MM.1S (cell line): Measurements from ENCODE around the gene SARS1.

Experiments used
- DNase-seq: peaks from one replicate; pipeline ENCODE4 v3.0.0-alpha.2; 2015
- H2AFZ ChIP-seq: fragments of 300-600 bp; sonication (generic); 2 replicates; pipeline ENCODE4 v1.6.0; 2016; ENCODE audit warnings: antibody characterized with exemption, low read length
- H3F3A ChIP-seq: fragments of 300-600 bp; sonication (generic); 2 replicates; pipeline ENCODE4 v1.6.1; 2016; ENCODE audit warnings: mild to moderate bottlenecking, antibody characterized with exemption, low read length, moderate library complexity, mixed read lengths; ENCODE audit not compliant: insufficient read depth
- H3K27ac ChIP-seq: fragments of 300-600 bp; sonication (generic); 2 replicates; pipeline ENCODE4 v1.5.1; 2016; ENCODE audit warnings: mild to moderate bottlenecking, low read length
- H3K27me3 ChIP-seq: fragments of 300-600 bp; sonication (generic); replicated peaks from 2 replicates; pipeline ENCODE4 v1.6.0; 2016; ENCODE audit warnings: low read length; ENCODE audit not compliant: insufficient read depth
- H3K36me3 ChIP-seq: fragments of 300-600 bp; sonication (generic); replicated peaks from 2 replicates; pipeline ENCODE4 v1.6.1; 2016; ENCODE audit warnings: mild to moderate bottlenecking, low read length, mixed read lengths; ENCODE audit not compliant: insufficient read depth
- H3K4me1 ChIP-seq: fragments of 300-600 bp; sonication (generic); 2 replicates; pipeline ENCODE4 v1.6.1; 2016; ENCODE audit warnings: low read length, mixed read lengths
- H3K4me2 ChIP-seq: fragments of 300-600 bp; sonication (generic); 2 replicates; pipeline ENCODE4 v1.6.0; 2016; ENCODE audit warnings: low read depth, low read length
- H3K4me3 ChIP-seq: fragments of 300-600 bp; sonication (generic); 2 replicates; pipeline ENCODE4 v1.5.1; 2016; ENCODE audit warnings: low read length, mixed read lengths
- H3K79me2 ChIP-seq: fragments of 300-600 bp; sonication (generic); 2 replicates; pipeline ENCODE4 v1.6.1; 2016; ENCODE audit warnings: mixed run types, low read length, mixed read lengths
- H3K9ac ChIP-seq: fragments of 300-600 bp; sonication (generic); 2 replicates; pipeline ENCODE4 v1.6.1; 2016; ENCODE audit warnings: low read length, mixed read lengths
- H3K9me2 ChIP-seq: fragments of 300-600 bp; sonication (generic); replicated peaks from 2 replicates; pipeline ENCODE4 v1.6.1; 2016; ENCODE audit warnings: mild to moderate bottlenecking, low read length, mixed read lengths; ENCODE audit not compliant: insufficient read depth
- H3K9me3 ChIP-seq: fragments of 300-600 bp; sonication (generic); replicated peaks from 2 replicates; pipeline ENCODE4 v1.6.1; 2016; ENCODE audit warnings: mild to moderate bottlenecking, low read length, mixed read lengths; ENCODE audit not compliant: insufficient read depth
- H4K20me1 ChIP-seq: fragments of 300-600 bp; sonication (generic); 2 replicates; pipeline ENCODE4 v1.6.1; 2016; ENCODE audit warnings: mild to moderate bottlenecking, low read length, moderate library complexity, mixed read lengths; ENCODE audit not compliant: insufficient read depth
- EZH2 ChIP-seq: fragments of 300-600 bp; sonication (generic); optimal IDR thresholded peaks from 2 replicates; pipeline ENCODE3; 2017; ENCODE audit warnings: low read depth, mild to moderate bottlenecking, antibody characterized with exemption, low read length, mixed read lengths
- EZH2phosphoT487 ChIP-seq: fragments of 300-600 bp; sonication (generic); IDR thresholded peaks from 2 replicates; pipeline ENCODE4 v1.6.1; 2018; ENCODE audit warnings: antibody characterized with exemption, low read length
- TF ChIP-seq, protein P1 (sequence below): fragments of 300-600 bp; sonication (generic); IDR thresholded peaks from 2 replicates; pipeline ENCODE4 v1.5.1; 2016; ENCODE audit warnings: antibody characterized with exemption, low read length, mixed read lengths

The SARS1 gene

DNA sequence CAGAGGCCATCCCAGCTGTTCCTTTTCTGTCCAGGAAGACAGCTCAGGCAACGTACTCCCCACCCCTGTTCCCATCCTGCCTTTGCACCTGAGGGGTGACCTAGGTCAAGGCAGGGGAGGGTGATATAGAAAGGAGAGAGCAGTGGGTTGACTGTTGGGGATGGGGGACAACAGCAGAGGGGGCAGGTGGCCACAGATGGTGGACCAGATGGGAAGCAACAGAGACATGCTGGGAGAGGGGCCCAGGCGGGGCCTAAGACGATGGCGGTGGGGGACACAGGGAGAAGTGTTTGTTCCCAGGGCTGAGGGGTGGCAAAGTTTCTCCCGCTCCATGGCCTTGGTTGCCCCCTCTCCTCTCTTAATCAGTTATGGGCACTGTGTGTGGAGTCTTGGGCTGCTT, 42.0 kb downstream of the SARS1 start:
- no peak overlapping the region for H3K9ac ChIP-seq
- H2AFZ ChIP-seq: no peak overlapping the region
- no peaks in the 10 kb centered on the region for H3K79me2 ChIP-seq
- DNase-seq: no peak
- no peak for TF ChIP-seq EZH2
- TF ChIP-seq, protein P1, sequence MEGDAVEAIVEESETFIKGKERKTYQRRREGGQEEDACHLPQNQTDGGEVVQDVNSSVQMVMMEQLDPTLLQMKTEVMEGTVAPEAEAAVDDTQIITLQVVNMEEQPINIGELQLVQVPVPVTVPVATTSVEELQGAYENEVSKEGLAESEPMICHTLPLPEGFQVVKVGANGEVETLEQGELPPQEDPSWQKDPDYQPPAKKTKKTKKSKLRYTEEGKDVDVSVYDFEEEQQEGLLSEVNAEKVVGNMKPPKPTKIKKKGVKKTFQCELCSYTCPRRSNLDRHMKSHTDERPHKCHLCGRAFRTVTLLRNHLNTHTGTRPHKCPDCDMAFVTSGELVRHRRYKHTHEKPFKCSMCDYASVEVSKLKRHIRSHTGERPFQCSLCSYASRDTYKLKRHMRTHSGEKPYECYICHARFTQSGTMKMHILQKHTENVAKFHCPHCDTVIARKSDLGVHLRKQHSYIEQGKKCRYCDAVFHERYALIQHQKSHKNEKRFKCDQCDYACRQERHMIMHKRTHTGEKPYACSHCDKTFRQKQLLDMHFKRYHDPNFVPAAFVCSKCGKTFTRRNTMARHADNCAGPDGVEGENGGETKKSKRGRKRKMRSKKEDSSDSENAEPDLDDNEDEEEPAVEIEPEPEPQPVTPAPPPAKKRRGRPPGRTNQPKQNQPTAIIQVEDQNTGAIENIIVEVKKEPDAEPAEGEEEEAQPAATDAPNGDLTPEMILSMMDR: no peak
- no peak for TF ChIP-seq EZH2phosphoT487
- H3K9me3 ChIP-seq: no peaks in the 10 kb centered on the region
- H3F3A ChIP-seq: no peaks in the 10 kb centered on the region
- no peaks in the 10 kb centered on the region for H3K27me3 ChIP-seq
- no peak overlapping the region for H3K27ac ChIP-seq
- H3K9me2 ChIP-seq: no peaks in the 10 kb centered on the region
- H3K4me1 ChIP-seq: no peaks in the 10 kb centered on the region
- H3K36me3 ChIP-seq: no peaks in the 10 kb centered on the region
- H4K20me1 ChIP-seq: no peaks in the 10 kb centered on the region
- no peak overlapping the region for H3K4me3 ChIP-seq
- H3K4me2 ChIP-seq: no peak overlapping the region

DNA sequence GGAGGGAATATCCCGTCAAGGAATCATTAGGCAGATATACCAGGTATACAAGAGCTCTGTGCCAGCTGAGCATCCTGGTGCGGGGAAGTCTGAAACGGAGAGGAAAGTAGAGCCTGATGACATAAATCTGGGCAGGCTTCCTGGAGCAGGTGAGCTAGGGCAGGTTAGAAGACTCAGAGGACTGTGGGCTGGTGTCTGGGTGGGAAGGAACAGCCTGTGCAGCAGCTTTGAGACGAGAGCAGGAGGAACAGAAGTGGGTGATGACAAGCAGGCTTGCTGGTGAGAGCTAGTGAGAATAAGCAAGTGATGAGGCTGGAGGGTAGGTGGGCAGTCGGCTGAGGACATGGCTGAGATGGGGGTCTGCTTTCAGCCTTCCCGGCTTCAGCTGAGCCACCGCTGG, 42.4 kb downstream of the SARS1 start:
- Histone ChIP-seq H3K9me3 (no peaks in the 10 kb centered on the region), H3K4me1 (no peaks in the 10 kb centered on the region), H3K4me3 (no peak overlapping the region), H4K20me1 (no peaks in the 10 kb centered on the region), H3K36me3 (no peaks in the 10 kb centered on the region), H3K79me2 (no peaks in the 10 kb centered on the region), H3F3A (no peaks in the 10 kb centered on the region), H3K27me3 (no peaks in the 10 kb centered on the region), H3K27ac (no peak overlapping the region), H3K9me2 (no peaks in the 10 kb centered on the region), H2AFZ (no peak overlapping the region), H3K9ac (no peak overlapping the region), H3K4me2 (no peak overlapping the region)
- TF ChIP-seq EZH2phosphoT487 (no peak), EZH2 (no peak)
- TF ChIP-seq, protein P1: no peak
- DNase-seq: no peak

DNA sequence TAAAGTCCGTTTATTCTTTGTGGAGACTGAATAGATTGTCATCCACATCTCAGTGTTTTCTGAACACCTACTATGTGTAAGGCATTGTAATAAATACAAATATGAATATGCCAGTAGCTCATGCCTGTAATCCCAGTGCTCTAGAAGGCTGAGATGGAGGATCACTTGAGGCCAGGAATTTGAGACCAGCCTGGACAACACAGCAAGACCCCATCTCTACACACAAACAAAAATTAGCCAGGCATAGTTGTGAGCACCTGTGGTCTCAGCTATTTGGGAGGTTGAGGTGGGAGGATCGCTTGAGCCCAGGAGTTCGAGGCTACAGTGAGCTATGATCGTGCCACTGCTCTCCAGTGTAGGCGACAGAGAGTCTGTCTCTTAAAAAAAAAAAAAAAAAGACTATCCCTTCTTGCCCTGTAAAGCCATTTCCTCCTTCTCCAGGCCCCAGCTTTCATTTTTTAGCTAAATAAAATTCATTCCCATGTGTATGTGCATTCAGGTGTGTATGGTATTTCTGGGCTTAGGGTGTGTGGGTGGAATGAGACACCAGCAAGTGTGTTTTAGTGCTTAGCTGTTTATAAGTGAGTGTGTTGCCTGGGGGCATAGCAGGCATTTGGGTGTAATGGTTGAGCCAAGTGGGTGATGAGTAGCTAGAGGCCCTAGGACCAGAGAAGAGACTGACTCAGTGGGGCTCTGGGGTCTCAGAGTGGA, 43.4 kb downstream of the SARS1 start:
- Histone ChIP-seq H3K9me2 (no peaks in the 10 kb centered on the region), H2AFZ (no peak overlapping the region), H3K4me1 (no peaks in the 10 kb centered on the region), H3K79me2 (no peaks in the 10 kb centered on the region), H4K20me1 (no peaks in the 10 kb centered on the region), H3K4me2 (no peak overlapping the region), H3K9ac (no peak overlapping the region), H3K27me3 (no peaks in the 10 kb centered on the region), H3F3A (no peaks in the 10 kb centered on the region), H3K27ac (no peak overlapping the region), H3K4me3 (no peak overlapping the region), H3K9me3 (no peaks in the 10 kb centered on the region), H3K36me3 (no peaks in the 10 kb centered on the region)
- TF ChIP-seq EZH2phosphoT487 (no peak), EZH2 (no peak)
- TF ChIP-seq, protein P1: no peak
- no peak for DNase-seq
